GM18520 (cell line): ENCODE results near the gene TSGA10.
"Not testable (repeated sequence)": the region's sequence is repeated elsewhere in the genome, so short reads cannot be mapped to it uniquely, and the experiment has no call there.

Source experiments
- ATAC-seq: cut with Tn5 transposase; IDR thresholded peaks from one replicate; pipeline ENCODE4 v1.9.1; 2021; ENCODE audit not compliant: unreplicated experiment

The TSGA10 gene

DNA sequence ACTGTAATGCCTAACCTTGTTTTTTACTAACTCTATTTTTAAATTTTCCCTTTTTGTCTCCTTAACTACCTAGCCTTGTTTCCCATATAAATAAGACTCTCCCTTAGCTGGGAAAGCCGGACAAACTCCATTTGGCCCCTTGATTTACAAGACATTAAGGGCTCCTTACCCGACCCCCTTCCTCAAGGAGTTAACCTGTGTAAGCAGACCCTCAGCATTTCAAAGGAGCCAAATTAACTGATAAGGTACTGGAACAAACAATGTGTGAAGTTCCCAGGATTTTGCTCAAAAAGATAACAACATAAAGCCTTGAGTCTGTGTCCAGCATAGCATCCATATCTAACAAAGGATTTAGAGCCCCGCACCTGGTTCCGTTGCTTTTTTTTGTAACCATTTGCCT lies 72.9 kb downstream of the TSGA10 start:
- ATAC-seq: no peak

DNA sequence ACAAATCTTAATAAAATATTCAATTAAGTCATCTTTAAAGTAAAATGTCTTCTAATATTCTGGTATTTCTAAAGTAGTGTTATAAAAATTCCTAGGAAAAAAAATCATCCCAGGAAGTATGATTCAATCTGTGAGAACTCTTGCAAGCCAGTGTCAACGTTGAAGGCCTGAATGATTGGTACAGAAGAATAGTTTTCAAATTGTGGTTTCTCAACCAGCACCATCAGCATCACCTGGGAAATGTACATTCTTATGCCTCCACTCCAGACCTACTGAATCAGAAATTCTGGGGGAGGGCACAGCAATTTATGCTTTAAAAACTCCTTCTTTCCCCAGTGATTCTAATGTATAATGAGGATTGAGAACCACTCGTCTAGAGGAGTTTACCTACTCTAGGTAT lies 75.5 kb downstream of the TSGA10 start:
- no peak for ATAC-seq

DNA sequence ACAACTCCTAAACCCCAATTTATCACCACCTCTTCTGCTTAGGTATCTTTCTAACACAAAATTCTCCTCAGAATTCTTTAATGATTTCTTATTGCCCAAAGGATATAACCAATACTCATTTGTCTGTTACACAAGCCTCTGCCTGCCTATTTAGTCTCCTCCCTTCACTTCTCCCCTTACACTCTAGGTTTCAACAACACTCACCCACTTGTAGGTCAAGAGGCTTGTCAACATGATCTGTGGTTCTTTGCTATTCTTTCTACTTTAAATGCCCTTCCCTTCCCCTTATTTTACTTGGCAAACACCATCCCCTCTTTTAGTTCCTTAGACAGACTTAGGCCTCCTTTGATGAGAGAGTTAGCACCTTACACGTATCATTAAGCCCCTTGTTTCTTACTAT lies 82.2 kb downstream of the TSGA10 start:
- no peak for ATAC-seq

DNA sequence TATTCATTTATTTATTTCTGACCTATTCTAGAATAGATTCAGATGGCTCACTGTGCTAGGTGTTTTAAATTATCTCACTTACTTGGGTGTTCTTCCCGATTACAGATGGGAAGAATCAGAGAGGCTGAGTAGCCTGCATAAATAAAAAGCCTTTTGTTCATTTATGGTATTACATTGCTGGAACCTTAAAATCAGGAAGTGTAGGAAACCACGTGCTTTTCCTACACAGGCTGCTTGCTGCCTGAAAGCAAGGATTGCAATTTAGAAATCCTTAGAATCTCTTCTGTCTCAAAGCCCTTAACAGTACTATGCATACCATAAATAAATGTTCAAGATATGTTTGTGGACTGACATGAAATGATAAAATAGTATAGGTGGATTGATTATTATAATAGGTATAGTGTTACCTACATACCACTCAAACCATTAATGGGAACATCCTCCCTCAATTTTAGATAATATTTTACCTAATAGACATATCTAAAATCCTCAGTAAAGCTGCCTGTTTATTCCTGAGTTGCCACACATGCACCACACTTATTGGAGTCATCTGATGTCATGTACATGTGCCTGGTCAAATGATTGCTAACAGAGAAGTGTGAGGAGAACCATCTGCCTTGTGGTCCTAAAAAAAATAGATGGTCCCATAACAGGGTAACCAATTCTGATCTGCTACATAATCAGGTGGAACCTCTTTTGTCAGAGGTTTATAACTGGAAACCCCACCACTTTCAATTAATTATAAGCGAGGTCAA lies 86.7 kb downstream of the TSGA10 start:
- no peak for ATAC-seq

DNA sequence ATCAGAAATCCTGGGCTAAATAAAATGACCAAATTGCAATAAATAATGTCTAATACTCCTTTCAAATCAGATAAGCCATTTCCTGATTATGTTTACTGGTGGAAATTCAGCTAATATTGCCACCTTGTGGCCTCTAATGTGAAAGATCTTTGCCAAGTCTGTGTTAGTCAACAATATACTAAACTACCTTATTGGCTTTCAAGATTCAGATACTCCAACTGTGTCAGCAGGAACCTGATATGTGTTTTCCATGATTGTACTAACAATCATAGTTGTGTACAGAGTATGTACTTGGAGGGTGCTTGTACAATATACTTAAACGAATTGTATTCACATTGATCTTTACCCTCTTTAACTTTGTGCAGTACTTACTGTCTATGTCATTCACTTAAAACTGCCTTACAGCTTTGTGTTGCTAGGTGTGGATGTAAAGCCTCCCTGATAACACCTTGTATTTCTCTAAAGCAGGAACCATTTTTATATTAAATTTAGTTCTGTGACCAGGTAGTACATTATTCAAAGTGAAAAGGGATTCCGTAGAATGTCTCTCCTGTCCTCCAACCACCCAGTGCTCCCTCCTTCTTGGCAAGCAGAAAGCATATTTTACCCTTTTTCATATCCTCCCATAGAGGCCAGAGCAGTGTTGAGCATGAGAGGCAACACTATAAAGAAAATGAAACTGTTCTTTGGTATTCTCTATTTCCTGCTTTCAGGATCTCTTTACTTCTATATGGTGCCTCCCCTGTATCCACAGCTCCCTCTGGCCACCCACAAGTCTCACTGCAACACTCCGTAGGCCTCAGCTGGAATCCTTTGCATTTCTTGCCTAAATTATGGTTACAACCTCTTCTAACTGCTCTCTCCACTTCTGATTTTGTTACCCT lies 88.4 kb downstream of the TSGA10 start:
- ATAC-seq: peak; percentile 80

DNA sequence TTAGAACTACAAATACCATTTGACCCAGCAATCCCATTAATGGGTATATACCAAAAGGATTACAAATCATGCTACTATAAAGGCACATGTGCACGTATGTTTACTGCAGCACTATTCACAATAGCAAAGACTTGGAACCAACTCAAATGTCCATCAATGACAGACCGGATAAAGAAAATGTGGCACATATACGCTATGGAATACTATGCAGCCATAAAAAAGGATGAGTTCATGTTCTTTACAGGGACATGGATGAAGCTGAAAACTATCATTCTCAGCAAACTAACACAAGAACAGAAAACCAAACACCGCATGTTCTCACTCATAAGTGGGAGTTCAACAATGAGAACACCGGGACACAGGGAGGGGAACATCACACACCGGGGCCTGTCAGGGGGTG lies 105.6 kb downstream of the TSGA10 start:
- not testable (repeated sequence) for ATAC-seq

DNA sequence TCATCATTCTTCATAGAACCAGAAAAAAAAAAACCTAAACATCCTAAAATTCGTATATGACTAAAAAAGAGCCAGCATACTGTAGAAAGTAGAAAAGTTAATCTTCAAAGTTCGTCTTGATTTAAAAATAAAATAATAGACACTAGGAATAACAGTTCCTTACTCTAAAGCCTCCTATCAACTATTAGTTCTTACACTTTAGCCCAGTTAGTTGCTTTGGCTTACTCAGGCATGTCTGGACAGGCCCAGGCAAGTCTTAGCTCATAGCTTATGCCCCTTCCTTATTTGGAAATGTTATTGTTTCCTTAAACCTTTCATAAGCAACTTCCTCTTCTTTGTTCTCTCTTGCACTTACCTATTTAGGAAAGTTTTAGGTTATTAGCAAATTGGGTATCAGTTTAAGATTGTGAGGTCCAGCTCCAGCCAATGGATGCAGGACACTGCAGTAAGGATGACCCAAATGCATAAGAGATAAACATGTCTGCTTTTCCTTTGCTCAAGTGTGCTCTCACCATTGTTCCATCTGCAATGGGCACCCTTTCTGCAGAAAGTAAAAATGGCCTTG lies 113.9 kb downstream of the TSGA10 start:
- ATAC-seq: not testable (repeated sequence)

DNA sequence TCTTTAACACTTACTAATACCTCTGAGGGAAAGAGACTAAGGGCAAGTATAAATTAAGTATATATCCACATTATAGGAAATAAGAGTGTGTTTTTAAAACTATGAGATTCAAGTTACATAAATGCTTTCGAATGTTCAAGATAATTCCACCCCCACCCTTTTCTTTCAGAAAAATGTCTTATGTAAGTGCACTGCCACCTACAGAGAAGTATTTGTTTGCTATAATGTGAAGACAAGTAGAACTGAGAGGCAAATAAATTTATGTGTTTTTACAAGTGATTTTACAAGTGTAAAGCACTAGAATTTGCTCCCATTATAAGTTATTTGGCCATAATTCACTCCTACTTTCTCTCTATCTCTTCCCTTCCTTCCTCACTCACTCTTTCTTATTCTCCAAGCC lies 118.8 kb downstream of the TSGA10 start:
- no peak for ATAC-seq

DNA sequence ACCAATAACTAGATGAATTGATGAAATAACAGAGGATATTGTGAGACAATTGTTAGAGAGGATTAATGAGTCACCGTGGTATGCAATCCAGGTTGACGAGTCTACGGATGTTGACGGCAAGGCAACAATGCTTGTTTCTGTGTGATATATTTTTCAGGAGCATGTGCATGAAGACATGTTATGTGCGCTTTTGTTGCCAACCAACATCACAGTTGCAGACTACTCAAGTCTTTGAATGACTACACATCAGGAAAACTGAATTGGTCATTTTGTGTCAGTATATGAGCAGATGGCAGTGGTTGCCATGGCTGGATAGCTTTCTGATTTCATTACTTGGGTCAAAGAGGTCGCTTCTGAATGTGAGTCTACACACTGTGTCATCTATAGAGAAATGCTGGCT lies 122.0 kb downstream of the TSGA10 start:
- ATAC-seq: no peak

DNA sequence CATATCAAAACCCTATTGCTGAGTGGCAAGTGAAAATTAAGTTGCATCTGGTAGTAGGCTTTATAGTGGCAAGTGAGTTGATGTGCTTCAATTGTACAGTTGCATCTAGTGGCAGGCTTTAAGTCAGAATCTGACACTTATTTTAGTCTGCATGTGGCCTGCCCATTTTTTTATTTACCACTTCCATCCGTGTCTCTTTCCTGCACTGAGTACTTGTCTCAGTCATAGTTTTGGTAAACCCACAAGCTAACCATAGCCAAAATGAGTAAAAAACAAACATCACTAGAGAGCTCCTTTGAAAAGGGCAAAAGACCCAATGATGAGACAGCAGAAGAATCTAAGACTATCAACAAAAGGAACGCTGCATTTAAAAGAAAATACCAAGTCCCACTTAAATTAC lies 122.7 kb downstream of the TSGA10 start:
- ATAC-seq: no peak

DNA sequence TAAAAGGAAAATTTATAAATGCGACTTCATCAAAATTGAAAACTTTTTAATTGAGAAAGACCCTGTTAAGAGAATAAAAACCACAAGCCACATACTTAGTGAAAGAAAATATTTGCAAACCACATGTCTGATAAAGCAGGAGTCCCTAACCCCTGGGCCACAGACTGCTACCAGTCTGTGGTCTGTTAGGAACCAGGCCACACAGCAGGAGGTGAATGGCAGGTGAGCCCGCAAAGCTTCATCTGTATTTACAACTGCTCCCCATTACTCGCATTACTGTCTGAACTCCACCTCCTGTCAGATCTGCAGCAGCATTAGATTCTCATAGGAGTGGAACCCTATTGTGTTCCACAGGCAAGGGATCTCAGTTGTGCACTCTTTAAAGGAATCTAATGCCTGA lies 123.3 kb downstream of the TSGA10 start:
- ATAC-seq: no peak

DNA sequence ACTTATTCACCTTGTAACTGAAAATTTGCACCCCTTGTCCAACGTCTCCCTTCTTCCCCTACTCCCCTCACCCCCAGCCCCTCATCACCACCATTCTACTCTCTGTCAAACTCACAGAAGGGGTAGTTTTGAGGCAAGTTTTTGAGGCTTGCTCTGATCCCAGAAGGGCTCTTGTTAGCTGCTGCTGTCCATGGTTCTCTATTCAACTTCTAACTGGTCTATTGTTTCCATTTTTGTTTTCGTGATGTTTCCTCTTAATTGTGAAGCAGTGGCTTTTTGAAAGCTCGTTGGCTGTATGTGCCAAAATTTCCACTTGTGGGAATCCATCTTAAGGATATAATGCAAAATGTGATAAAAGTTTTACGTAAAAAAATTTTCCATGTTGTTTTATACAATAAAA lies 126.2 kb downstream of the TSGA10 start:
- ATAC-seq: no peak

DNA sequence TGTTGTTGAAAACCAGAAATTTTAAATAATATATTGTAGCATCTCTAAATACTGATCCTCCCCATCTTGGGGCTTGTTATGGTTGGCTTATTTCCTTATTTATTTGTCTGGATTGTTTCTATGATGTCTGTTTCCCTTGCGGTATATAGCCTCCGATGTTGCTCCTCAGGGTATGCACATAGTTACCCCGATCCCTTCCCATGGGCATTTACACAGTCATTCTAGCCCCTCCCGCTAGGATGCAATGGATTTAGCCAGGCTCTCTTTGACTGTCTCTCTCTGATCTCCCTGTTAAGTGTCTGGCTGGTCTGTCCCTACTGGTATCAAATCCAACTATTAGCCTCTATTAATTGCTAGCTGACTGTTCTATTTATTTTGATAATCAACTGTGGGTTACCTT lies 126.9 kb downstream of the TSGA10 start:
- ATAC-seq: no peak

DNA sequence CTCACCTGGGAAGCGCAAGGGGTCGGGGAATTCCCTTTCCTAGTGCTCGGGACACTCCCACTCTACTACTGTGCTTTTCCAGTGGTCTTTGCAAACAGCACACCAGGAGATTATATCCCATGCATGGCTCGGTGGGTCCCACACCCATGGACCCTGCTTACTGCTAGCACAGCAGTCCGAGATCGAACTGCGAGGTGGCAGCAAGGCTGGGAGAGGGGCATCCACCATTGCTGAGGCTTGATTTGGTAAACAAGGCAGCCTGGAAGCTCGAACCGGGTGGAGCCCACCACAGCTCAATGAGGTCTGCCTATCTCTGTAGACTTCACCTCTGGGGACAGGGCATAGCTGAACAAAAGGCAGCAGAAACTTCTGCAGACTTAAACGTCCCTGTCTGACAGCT lies 154.0 kb downstream of the TSGA10 start:
- ATAC-seq: no peak

DNA sequence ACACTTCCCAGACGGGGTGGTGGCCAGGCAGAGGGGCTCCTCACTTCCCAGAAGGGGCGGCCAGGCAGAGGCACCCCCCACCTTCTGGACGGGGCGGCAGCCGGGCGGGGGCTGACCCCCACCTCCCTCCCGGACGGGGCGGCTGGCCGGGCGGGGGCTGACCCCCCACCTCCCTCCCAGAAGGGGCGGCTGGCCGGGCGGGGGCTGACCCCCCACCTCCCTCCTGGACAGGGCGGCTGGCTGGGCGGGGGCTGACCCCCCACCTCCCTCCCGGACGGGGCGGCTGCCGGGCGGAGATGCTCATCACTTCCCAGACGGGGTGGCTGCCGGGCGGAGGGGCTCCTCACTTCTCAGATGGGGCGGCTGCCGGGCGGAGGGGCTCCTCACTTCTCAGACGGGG lies 166.0 kb downstream of the TSGA10 start:
- not testable (repeated sequence) for ATAC-seq

DNA sequence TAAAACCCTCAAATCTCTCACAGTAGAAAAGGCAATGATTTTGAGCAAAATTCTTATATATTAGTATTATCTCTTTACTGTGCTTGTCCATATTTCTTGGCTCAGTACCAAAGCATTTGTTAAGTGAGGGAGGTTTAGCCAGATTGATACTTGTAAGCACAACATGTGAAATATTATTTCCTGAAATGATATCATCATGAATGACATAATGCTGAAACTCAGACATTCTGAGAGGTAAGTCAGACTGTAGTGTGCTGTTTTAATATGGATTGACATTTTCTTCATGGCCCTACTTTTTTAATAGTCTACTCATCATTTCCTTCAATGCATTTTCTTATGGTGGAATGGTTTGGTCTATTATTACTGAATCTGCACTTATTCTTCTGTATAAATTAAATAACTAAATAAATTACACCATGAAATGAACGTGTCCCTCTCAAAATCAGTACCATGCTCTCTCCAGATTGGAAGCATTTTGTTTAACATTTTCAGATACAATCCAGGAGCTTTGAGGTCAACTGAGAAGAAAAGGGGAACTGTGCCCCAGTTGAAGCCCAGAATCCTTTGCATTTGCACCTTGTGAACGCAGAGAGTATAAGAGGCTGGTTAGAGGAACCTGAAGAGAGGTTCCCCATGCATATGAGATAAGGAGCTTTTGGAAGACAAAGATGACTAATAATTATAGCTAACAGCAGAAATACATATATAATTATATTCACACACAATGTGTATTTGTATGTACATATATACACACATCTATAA lies 168.7 kb downstream of the TSGA10 start:
- ATAC-seq: no peak

DNA sequence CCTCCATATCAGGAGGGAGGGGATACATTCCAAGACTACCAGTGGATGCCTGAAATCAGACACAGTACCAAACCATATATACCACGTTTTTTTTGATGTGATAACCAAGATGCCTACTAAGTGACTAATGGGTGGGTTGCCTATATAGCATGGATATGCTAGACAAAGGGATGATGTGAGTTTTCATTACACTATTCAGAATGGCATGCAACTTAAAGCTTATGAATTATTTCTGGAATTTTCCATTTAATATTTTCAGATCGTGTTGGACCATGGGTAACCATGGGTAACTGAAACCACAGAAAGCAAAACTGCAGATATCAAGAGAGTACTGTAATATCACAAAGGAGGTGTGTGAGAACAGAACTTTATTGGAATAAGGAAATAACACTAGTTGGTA lies 179.1 kb downstream of the TSGA10 start:
- no peak for ATAC-seq

DNA sequence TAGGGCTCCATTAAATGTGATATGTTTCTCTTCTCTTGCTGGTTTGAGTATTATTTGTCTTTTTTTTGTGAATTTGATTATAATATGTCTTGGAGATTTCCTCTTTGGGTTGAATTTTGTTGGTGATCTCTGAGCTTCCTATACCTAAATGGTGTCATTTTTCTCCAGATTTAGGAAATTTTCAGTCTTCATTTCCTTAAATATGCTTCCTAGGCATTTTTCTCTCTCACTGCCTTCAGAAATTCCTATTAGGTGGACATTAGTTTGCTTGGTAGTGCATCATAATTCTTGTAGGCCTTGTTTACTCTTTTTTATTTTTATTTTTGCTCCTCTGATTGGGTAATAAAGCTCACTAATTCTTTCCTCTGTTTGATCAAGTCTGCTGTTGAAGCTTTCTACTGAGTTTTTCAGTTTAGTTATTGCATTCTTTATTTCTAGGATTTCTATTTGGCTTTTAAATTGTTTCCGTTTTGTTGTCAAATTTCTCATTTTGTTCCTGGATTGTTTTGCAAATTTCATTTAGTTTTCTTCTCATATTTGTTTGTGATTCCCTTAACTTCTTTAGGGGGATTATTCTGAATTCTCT lies 182.1 kb downstream of the TSGA10 start:
- ATAC-seq: no peak

DNA sequence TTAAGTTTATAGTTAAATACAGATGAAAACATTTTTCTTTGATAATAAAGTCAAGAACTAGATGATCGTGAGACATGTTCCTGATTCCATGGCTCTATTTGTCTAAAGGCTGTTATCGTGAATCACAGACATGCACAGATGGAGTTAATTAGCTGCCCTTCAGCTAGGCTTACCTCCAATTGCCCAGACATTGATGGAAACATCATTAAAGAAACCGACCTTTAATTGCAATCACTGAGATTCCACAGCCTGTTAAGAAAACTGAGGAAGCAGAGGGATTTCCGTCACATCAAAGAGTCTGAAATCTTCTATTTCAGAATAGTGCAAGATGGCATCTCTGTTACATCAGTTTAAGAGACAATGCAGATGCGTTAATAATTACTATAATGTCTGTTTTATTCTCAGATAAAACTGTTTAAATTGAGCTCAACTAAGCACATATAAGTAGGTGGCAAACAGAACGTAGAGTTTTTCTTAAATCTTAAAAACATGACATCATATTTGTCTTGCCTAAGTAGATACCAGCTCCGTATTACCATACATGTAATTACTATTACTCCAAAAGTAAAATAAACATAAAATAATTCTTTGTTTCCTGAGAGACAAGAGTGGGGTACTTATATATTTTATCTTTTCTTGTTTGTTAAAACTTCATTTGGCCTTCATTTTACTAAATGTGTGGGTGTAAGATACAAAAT lies 194.8 kb downstream of the TSGA10 start:
- no peak for ATAC-seq

DNA sequence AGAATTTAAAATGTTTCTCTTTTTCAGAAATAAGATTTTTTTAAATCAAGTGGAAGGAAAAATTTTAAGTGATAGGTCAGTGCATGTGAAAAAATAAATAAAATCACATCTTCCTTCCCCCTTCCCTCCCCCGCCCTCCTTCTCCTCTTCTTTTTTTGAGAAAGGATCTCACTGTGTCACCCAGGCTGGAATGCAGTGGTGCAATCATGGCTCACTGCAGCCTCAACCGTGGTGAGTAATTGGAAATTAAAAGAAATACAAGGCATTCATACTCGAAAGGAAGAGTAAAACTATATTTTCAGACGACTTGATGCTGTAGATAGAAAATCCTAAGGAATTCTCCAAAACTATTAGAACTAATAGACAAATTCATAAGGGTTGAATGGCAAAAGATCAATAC lies 201.8 kb downstream of the TSGA10 start:
- ATAC-seq: no peak
